NCI-H748 (cell line): Measurements from ENCODE around the gene ANKRD23.
"Not testable (repeated sequence)": the region's sequence is repeated elsewhere in the genome, so short reads cannot be mapped to it uniquely, and the experiment has no call there.

Source experiments
- DNase-seq: peaks from one replicate; lab custom pipeline; 2025; ENCODE audit not compliant: unreplicated experiment; lab: John Stamatoyannopoulos, UW

The ANKRD23 gene

GRCh38 chr2:96864343-96865091 is 20.7 kb upstream of the ANKRD23 start:
- no peak for DNase-seq

- no peak for DNase-seq
Observed at GRCh38 chr2:96863575-96864342, 19.9 kb upstream of the ANKRD23 start.

GRCh38 chr2:96863056-96863455 is 19.2 kb upstream of the ANKRD23 start:
- not testable (repeated sequence) for DNase-seq

- no peak for DNase-seq
Observed at GRCh38 chr2:96861074-96861473, 17.3 kb upstream of the ANKRD23 start.

- no peak for DNase-seq
Observed at GRCh38 chr2:96860065-96861029, 16.5 kb upstream of the ANKRD23 start.

- DNase-seq = no peak
Observed at GRCh38 chr2:96859681-96860064, 15.9 kb upstream of the ANKRD23 start.

GRCh38 chr2:96859099-96859649 is 15.4 kb upstream of the ANKRD23 start:
- DNase-seq = no peak

GRCh38 chr2:96857667-96858372 is 14.0 kb upstream of the ANKRD23 start, which contains the start of gene ANKRD39:
ANKRD39 (minus strand) TSS chr2:96858016; CDS start chr2:96857987, 29 bp downstream.
- peak; percentile 95 for DNase-seq

- DNase-seq = peak; percentile 48
Observed at GRCh38 chr2:96856776-96857666, 13.2 kb upstream of the ANKRD23 start.

GRCh38 chr2:96853321-96853720 is 9.5 kb upstream of the ANKRD23 start:
- no peak for DNase-seq

- no peak for DNase-seq
Observed at GRCh38 chr2:96852667-96853066, 8.8 kb upstream of the ANKRD23 start.

- no peak for DNase-seq
Observed at GRCh38 chr2:96848264-96848663, 4.4 kb upstream of the ANKRD23 start.

- DNase-seq = no peak
Observed at GRCh38 chr2:96847586-96847985, 3.8 kb upstream of the ANKRD23 start.

GRCh38 chr2:96846825-96847224 is 3.0 kb upstream of the ANKRD23 start:
- no peak for DNase-seq

- DNase-seq = no peak
Observed at GRCh38 chr2:96844405-96844808, 586 bp upstream of the ANKRD23 start.

- DNase-seq = no peak
Observed at GRCh38 chr2:96842600-96842999, 1.2 kb downstream of the ANKRD23 start.

GRCh38 chr2:96841701-96842495 is 1.9 kb downstream of the ANKRD23 start:
- no peak for DNase-seq
